ENCODE results near the gene HCN4.

DNA sequence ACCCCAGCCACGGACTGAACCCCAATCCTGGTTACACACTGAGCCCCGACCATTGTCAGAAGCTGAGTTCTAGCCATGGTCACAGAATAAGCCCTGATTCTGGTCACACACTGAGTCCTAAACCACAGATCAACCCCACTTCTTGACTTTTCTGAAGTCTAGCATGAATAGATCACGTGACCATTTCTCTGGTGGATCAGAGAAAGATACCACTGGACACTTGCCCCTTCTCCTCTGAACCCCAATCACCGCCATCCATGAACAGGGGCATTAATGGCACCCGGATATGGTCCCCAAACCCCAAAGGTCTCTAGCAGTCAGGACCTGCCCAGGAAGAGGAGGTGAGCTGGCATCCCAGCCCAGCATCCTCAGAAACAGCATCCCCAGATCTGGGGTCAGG lies 9.1 kb downstream of the HCN4 start:
- TF ChIP-seq, protein P1, sequence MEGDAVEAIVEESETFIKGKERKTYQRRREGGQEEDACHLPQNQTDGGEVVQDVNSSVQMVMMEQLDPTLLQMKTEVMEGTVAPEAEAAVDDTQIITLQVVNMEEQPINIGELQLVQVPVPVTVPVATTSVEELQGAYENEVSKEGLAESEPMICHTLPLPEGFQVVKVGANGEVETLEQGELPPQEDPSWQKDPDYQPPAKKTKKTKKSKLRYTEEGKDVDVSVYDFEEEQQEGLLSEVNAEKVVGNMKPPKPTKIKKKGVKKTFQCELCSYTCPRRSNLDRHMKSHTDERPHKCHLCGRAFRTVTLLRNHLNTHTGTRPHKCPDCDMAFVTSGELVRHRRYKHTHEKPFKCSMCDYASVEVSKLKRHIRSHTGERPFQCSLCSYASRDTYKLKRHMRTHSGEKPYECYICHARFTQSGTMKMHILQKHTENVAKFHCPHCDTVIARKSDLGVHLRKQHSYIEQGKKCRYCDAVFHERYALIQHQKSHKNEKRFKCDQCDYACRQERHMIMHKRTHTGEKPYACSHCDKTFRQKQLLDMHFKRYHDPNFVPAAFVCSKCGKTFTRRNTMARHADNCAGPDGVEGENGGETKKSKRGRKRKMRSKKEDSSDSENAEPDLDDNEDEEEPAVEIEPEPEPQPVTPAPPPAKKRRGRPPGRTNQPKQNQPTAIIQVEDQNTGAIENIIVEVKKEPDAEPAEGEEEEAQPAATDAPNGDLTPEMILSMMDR (IDR thresholded peaks at IDR 0.05; ENCODE audit: control extremely low read depth in 1 of 3, insufficient read depth in 1 of 3, low read depth in 1 of 3, low read length in 3 of 3) = no peak
- TF ChIP-seq TEAD4 (IDR thresholded peaks at IDR 0.05; ENCODE audit: low read depth, low read length) (no peak), POLR2A (IDR thresholded peaks at IDR 0.05; ENCODE audit: control extremely low read depth in 1 of 2, low read depth in 2 of 2, low read length in 2 of 2) (no peak), TAF1 (IDR thresholded peaks at IDR 0.05; ENCODE audit: low read depth, low read length) (no peak), EZH2 (IDR thresholded peaks at IDR 0.05; ENCODE audit: low read depth, low read length, severe bottlenecking) (no peak), RAD21 (IDR thresholded peaks at IDR 0.05 in 1 of 2, conservative IDR thresholded peaks at IDR 0.05 in 1 of 2; ENCODE audit: low read depth in 2 of 2, low read length in 2 of 2) (no peak), YY1 (IDR thresholded peaks at IDR 0.05; ENCODE audit: low read depth, low read length) (no peak), HDAC6 (IDR thresholded peaks at IDR 0.05; ENCODE audit: low read depth, low read length) (no peak), SIN3A (conservative IDR thresholded peaks at IDR 0.05 in 1 of 2, IDR thresholded peaks at IDR 0.05 in 1 of 2; ENCODE audit: low read depth in 1 of 2, low read length in 2 of 2) (no peak), KDM1A (IDR thresholded peaks at IDR 0.05; ENCODE audit: borderline replicate concordance, low read length) (no peak), POLR2AphosphoS5 (IDR thresholded peaks at IDR 0.05; ENCODE audit: low read depth, low read length) (no peak)
